OCI-LY3 (cell line): ENCODE results near the gene PSMA4.

ENCODE experiments used
- CTCF ChIP-seq: fragments of 200-600, 300-600 bp; sonication (generic); IDR thresholded peaks from 2 replicates; pipeline ENCODE4 v1.5.1; 2014; ENCODE audit warnings: antibody characterized with exemption, low read length, low read depth
- EZH2phosphoT487 ChIP-seq: fragments of 200-600 bp; shearing (Covaris generic); IDR thresholded peaks from 2 replicates; pipeline ENCODE4 v1.6.1; 2018; ENCODE audit warnings: antibody characterized with exemption, mixed run types, low read depth

- TF ChIP-seq CTCF (no peak), EZH2phosphoT487 (no peak)
Measured at GRCh38 chr15:78563092-78563491, 22.8 kb downstream of the PSMA4 start.
